Sigmoid colon (tissue), 7 donors: ENCODE data around the gene NAGPA. TPM values are rescaled to one million over a fixed set of nuclear protein-coding genes. Genes with fewer than 3 reads are reported as not detected.

Experiments
- DNase-seq: peaks from one replicate; pipeline ENCODE4 v3.0.0-alpha.2; 2019
- H3K27ac ChIP-seq, 4 donors: fragments of 200-600 bp; sonication (generic); one replicate each; pipeline ENCODE4 v1.5.1; 2016 to 2019; ENCODE audit warnings: mild to moderate bottlenecking in 1 of 4
- H3K27me3 ChIP-seq, 3 donors: fragments of 200-600 bp; sonication (generic); one replicate each; pipeline ENCODE4 v1.5.1; 2019; ENCODE audit warnings: mild to moderate bottlenecking in 1 of 3
- H3K36me3 ChIP-seq, 4 donors: fragments of 200-600 bp; sonication (generic); one replicate each; pipeline ENCODE4 v1.5.1; 2016 to 2019
- H3K4me1 ChIP-seq, 4 donors: fragments of 200-600 bp; sonication (generic); one replicate each; pipeline ENCODE4 v1.5.1; 2017 to 2019
- H3K4me3 ChIP-seq, 4 donors: fragments of 200-600 bp; sonication (generic); one replicate each; pipeline ENCODE4 v1.5.1; 2017 to 2019; ENCODE audit warnings: mild to moderate bottlenecking in 2 of 4, moderate library complexity in 1 of 4
- H3K9me3 ChIP-seq, 4 donors: fragments of 200-600 bp in 3 of 4; sonication (generic) in 3 of 4; one replicate each; pipeline versions ENCODE4 v1.5.1 to v1.6.1; 2013 to 2019
- EP300 ChIP-seq, 4 donors: sonication (generic); formaldehyde crosslinking; IDR thresholded peaks; one replicate each; pipeline ENCODE4 v1.6.1; 2017; ENCODE audit warnings: antibody characterized with exemption in 4 of 4
- POLR2A ChIP-seq, 2 donors: fragments of 450-650 bp; IDR thresholded peaks; one replicate each; pipeline ENCODE4 v1.6.1; 2016; ENCODE audit warnings: antibody characterized with exemption in 2 of 2, mild to moderate bottlenecking in 2 of 2, moderate library complexity in 2 of 2
- POLR2AphosphoS5 ChIP-seq, 4 donors: sonication (generic); formaldehyde crosslinking; IDR thresholded peaks; one replicate each; pipeline ENCODE4 v1.6.1; 2017; ENCODE audit warnings: antibody characterized with exemption in 4 of 4
- WGBS, 2 donors: extraction: QIAGEN DNeasy Blood & Tissue Kit; methylation state at CpG; one replicate each; pipeline ENCODE4 v1.1.7; 2013; 5-methylcytosine and 5-hydroxymethylcytosine counted together
- intact Hi-C: fragments of 100-400 bp; cut with DNase I; formaldehyde crosslinking; loops from one replicate; pipeline ENCODE4 v1.15.1; 2023
- polyA plus RNA-seq, 3 donors: library from polyadenylated mRNA; stranded (reverse); fragments of 200-250 nt; gene quantifications; one replicate each; pipeline ENCODE4 v1.2.3, GENCODE V29; 2013
- total RNA-seq, 4 donors: library from RNA; depleted of rRNA; stranded (reverse); fragments of >200 nt; gene quantifications; one replicate each; pipeline ENCODE4 v1.1.0, GENCODE V29; 2016
- TF ChIP-seq, protein P1 (sequence below), 4 experiments: fragments of 450-650 bp in 3 of 4; fragments of 200-600 bp in 1 of 4; IDR thresholded peaks; one replicate each; pipeline ENCODE4 v1.5.1; 2016 to 2019; ENCODE audit warnings: antibody characterized with exemption in 4 of 4, mild to moderate bottlenecking in 3 of 4, moderate library complexity in 2 of 4
- donor health status: healthy with polysubstance abuse.
- donor health status: Bipolar disorder and iron deficiency.
- donor health status: healthy.

NAGPA gene
- total and polyA plus RNA-seq, 7 donors, result 10.8 to 30.7 (median 16.4) TPM

GRCh38 chr16:5007256-5007655 is 26.5 kb downstream of the NAGPA start:
- H3K36me3 ChIP-seq, result no peaks in the 10 kb centered on the region
- intact Hi-C loops, result no loop called here
- WGBS, 2 donors, result 88 to 92% methylated on average over 10 of the region's 10 CpGs
- no peak overlapping the region for H3K27ac ChIP-seq
- no peaks in the 10 kb centered on the region for H3K27me3 ChIP-seq
- TF ChIP-seq, protein P1, sequence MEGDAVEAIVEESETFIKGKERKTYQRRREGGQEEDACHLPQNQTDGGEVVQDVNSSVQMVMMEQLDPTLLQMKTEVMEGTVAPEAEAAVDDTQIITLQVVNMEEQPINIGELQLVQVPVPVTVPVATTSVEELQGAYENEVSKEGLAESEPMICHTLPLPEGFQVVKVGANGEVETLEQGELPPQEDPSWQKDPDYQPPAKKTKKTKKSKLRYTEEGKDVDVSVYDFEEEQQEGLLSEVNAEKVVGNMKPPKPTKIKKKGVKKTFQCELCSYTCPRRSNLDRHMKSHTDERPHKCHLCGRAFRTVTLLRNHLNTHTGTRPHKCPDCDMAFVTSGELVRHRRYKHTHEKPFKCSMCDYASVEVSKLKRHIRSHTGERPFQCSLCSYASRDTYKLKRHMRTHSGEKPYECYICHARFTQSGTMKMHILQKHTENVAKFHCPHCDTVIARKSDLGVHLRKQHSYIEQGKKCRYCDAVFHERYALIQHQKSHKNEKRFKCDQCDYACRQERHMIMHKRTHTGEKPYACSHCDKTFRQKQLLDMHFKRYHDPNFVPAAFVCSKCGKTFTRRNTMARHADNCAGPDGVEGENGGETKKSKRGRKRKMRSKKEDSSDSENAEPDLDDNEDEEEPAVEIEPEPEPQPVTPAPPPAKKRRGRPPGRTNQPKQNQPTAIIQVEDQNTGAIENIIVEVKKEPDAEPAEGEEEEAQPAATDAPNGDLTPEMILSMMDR (IDR thresholded peaks at IDR 0.05), result no peak
- TF ChIP-seq POLR2A (IDR thresholded peaks at IDR 0.05), result no peak
- no peak for TF ChIP-seq POLR2AphosphoS5 (IDR thresholded peaks at IDR 0.05)
- TF ChIP-seq EP300 (IDR thresholded peaks at IDR 0.05), result no peak
- no peak overlapping the region for H3K4me3 ChIP-seq
- DNase-seq, result no peak
- no peaks in the 10 kb centered on the region for H3K9me3 ChIP-seq
- no peaks in the 10 kb centered on the region for H3K4me1 ChIP-seq

DNA sequence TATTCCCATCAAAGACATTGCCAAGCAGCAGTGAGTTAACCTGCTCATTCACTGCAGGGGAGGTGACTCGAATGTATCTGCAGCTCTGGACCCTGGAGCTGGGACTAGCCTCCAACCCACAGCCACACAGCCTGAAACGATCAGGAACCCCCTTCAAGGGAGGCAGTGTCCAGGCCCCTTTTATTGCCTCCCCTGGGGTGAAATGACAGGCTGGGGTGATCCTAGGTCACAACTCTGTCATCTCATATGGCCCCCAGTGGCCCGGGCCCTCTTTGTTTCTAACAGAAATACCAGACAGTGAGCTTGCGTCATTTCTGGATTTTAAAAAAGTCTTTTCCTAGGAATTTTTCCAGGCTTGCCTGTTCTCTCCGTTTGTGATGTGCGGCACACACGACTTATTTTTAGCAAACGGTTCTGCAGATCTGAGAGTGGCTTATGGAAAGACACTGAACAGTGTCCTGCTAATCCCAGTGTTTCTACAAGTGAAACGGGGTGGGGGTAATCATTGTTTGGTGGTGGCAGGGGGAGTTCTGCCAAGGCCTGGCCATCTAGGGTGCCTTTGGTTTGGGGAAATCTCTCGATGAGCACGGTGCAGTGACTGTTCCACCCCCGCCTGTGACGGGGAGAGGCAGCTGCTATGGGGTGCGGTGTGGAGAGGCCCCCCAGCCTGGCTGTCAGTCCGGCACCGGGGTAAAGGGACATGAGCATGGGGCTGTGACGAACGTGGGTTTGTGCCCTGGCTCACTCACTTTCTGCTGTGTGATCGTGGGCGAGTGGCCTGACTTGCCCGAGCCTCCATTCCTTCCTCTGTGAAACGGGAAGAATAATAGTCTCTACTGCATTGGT is 27.2 kb downstream of the NAGPA start:
- no peak for DNase-seq
- 82 to 84% methylated on average over 22 of the region's 22 CpGs for WGBS, 2 donors
- Histone ChIP-seq H3K9me3 (no peaks in the 10 kb centered on the region), H3K36me3 (no peaks in the 10 kb centered on the region), H3K27me3 (no peaks in the 10 kb centered on the region), H3K4me3 (no peak overlapping the region), H3K27ac (no peak overlapping the region), H3K4me1 (no peaks in the 10 kb centered on the region)
- TF ChIP-seq, protein P1 (IDR thresholded peaks at IDR 0.05), result no peak
- TF ChIP-seq POLR2A (IDR thresholded peaks at IDR 0.05) (no peak), EP300 (IDR thresholded peaks at IDR 0.05) (no peak), POLR2AphosphoS5 (IDR thresholded peaks at IDR 0.05) (no peak)
- intact Hi-C loops, result no loop called here

- no peak for DNase-seq
- no peaks in the 10 kb centered on the region for H3K36me3 ChIP-seq
- H3K4me3 ChIP-seq, result no peak overlapping the region
- 60 to 94% methylated on average over 4 of the region's 4 CpGs for WGBS, 2 donors
- TF ChIP-seq EP300 (IDR thresholded peaks at IDR 0.05) (no peak), POLR2AphosphoS5 (IDR thresholded peaks at IDR 0.05) (no peak), POLR2A (IDR thresholded peaks at IDR 0.05) (no peak)
- TF ChIP-seq, protein P1 (IDR thresholded peaks at IDR 0.05), result no peak
- no peaks in the 10 kb centered on the region for H3K27me3 ChIP-seq
- no peaks in the 10 kb centered on the region for H3K4me1 ChIP-seq
- intact Hi-C loops, result no loop called here
- H3K9me3 ChIP-seq, result no peaks in the 10 kb centered on the region
- H3K27ac ChIP-seq, result no peak overlapping the region
These were observed 27.8 kb downstream of the NAGPA start for GRCh38 chr16:5005916-5006315.

- WGBS, 2 donors, result 71 to 78% methylated on average over 5 of the region's 5 CpGs
- Histone ChIP-seq H3K4me3 (no peak overlapping the region), H3K27ac (no peak overlapping the region), H3K27me3 (no peaks in the 10 kb centered on the region), H3K9me3 (no peaks in the 10 kb centered on the region), H3K4me1 (no peaks in the 10 kb centered on the region), H3K36me3 (no peaks in the 10 kb centered on the region)
- intact Hi-C loops, result no loop called here
- TF ChIP-seq, protein P1 (IDR thresholded peaks at IDR 0.05), result no peak
- TF ChIP-seq POLR2A (IDR thresholded peaks at IDR 0.05) (no peak), EP300 (IDR thresholded peaks at IDR 0.05) (no peak), POLR2AphosphoS5 (IDR thresholded peaks at IDR 0.05) (no peak)
- no peak for DNase-seq
These were observed 29.4 kb downstream of the NAGPA start for GRCh38 chr16:5004311-5004710.
